ENCODE data around the gene SLC39A11. TPM values are rescaled to one million over a fixed set of nuclear protein-coding genes. Genes with fewer than 3 reads are reported as not detected.
A peak's percentile ranks its signal among the peaks of the same experiment; 100 is the strongest.

Gene SLC39A11
- total and polyA plus RNA-seq, 4 donors, result 9.3 to 49.3 (median 24.7) TPM

GRCh38 chr17:73074566-73074965 is 17.9 kb downstream of the SLC39A11 start:
- Histone ChIP-seq H3K4me3 (no peak overlapping the region), H3K9me3 (ENCODE audit: control insufficient read depth in 4 of 4, insufficient read depth in 3 of 4, low read length in 3 of 4) (peaks cover 0 to 2% (median 0%) of the 10 kb centered on the region in 4 donors), H3K27ac (ENCODE audit: low read depth in 1 of 2, low read length in 1 of 2) (no peak overlapping the region), H3K36me3 (ENCODE audit: control insufficient read depth in 4 of 4, insufficient read depth in 4 of 4, low read length in 4 of 4) (peaks cover 0 to 4% (median 0%) of the 10 kb centered on the region in 4 donors), H3K4me1 (ENCODE audit: control insufficient read depth in 5 of 5, insufficient read depth in 5 of 5, low read length in 5 of 5) (peaks cover 0 to 6% (median 0%) of the 10 kb centered on the region in 5 donors), H3K9ac (ENCODE audit: insufficient read depth in 1 of 2, low read length in 2 of 2) (no peak overlapping the region), H3K27me3 (ENCODE audit: control insufficient read depth in 3 of 3, insufficient read depth in 3 of 3, low read length in 2 of 3) (no peaks in the 10 kb centered on the region)
- no peak for ATAC-seq (ENCODE audit: insufficient read depth, low FRiP score)
- WGBS, 2 donors, result 86 to 96% methylated on average over 2 of the region's 2 CpGs
- TF ChIP-seq CTCF (IDR thresholded peaks at IDR 0.05; ENCODE audit: control extremely low read depth, extremely low read depth), result no peak
- DNase-seq, result peak in 2 of 3 donors; percentile 55 to 78

- Histone ChIP-seq H3K27ac (ENCODE audit: low read depth in 1 of 2, low read length in 1 of 2) (no peak overlapping the region), H3K9ac (ENCODE audit: insufficient read depth in 1 of 2, low read length in 2 of 2) (no peak overlapping the region), H3K4me1 (ENCODE audit: control insufficient read depth in 5 of 5, insufficient read depth in 5 of 5, low read length in 5 of 5) (peaks cover 0 to 14% (median 2%) of the 10 kb centered on the region in 5 donors), H3K4me3 (no peak overlapping the region), H3K9me3 (ENCODE audit: control insufficient read depth in 4 of 4, insufficient read depth in 3 of 4, low read length in 3 of 4) (peaks cover 0 to 2% (median 0%) of the 10 kb centered on the region in 4 donors), H3K36me3 (ENCODE audit: control insufficient read depth in 4 of 4, insufficient read depth in 4 of 4, low read length in 4 of 4) (peaks cover 0 to 3% (median 0%) of the 10 kb centered on the region in 4 donors), H3K27me3 (ENCODE audit: control insufficient read depth in 3 of 3, insufficient read depth in 3 of 3, low read length in 2 of 3) (no peaks in the 10 kb centered on the region)
- DNase-seq (no peak), ATAC-seq (ENCODE audit: insufficient read depth, low FRiP score) (no peak)
- no peak for TF ChIP-seq CTCF (IDR thresholded peaks at IDR 0.05; ENCODE audit: control extremely low read depth, extremely low read depth)
- 47 to 76% methylated on average over 14 of the region's 14 CpGs for WGBS, 2 donors
Observed at GRCh38 chr17:73072219-73072962, 20.1 kb downstream of the SLC39A11 start.

- no peak for ATAC-seq (ENCODE audit: insufficient read depth, low FRiP score)
- DNase-seq, result peak; percentile 22 to 40 (median 36)
- 53 to 79% methylated on average over 8 of the region's 8 CpGs for WGBS, 2 donors
- peaks cover 0 to 14% (median 2%) of the 10 kb centered on the region in 5 donors for H3K4me1 ChIP-seq (ENCODE audit: control insufficient read depth in 5 of 5, insufficient read depth in 5 of 5, low read length in 5 of 5)
- H3K4me3 ChIP-seq, result no peak overlapping the region
- peaks cover 0 to 2% (median 0%) of the 10 kb centered on the region in 4 donors for H3K9me3 ChIP-seq (ENCODE audit: control insufficient read depth in 4 of 4, insufficient read depth in 3 of 4, low read length in 3 of 4)
- H3K27me3 ChIP-seq (ENCODE audit: control insufficient read depth in 3 of 3, insufficient read depth in 3 of 3, low read length in 2 of 3), result no peaks in the 10 kb centered on the region
- H3K9ac ChIP-seq (ENCODE audit: insufficient read depth in 1 of 2, low read length in 2 of 2), result no peak overlapping the region
- TF ChIP-seq CTCF (IDR thresholded peaks at IDR 0.05; ENCODE audit: control extremely low read depth, extremely low read depth), result no peak
- peaks cover 0 to 3% (median 0%) of the 10 kb centered on the region in 4 donors for H3K36me3 ChIP-seq (ENCODE audit: control insufficient read depth in 4 of 4, insufficient read depth in 4 of 4, low read length in 4 of 4)
- no peak overlapping the region for H3K27ac ChIP-seq (ENCODE audit: low read depth in 1 of 2, low read length in 1 of 2)
Observed at GRCh38 chr17:73071066-73071999, 21.2 kb downstream of the SLC39A11 start.

Measured in lung (tissue), 12 donors.